ENCODE measurements around the gene MAP3K2.

DNA sequence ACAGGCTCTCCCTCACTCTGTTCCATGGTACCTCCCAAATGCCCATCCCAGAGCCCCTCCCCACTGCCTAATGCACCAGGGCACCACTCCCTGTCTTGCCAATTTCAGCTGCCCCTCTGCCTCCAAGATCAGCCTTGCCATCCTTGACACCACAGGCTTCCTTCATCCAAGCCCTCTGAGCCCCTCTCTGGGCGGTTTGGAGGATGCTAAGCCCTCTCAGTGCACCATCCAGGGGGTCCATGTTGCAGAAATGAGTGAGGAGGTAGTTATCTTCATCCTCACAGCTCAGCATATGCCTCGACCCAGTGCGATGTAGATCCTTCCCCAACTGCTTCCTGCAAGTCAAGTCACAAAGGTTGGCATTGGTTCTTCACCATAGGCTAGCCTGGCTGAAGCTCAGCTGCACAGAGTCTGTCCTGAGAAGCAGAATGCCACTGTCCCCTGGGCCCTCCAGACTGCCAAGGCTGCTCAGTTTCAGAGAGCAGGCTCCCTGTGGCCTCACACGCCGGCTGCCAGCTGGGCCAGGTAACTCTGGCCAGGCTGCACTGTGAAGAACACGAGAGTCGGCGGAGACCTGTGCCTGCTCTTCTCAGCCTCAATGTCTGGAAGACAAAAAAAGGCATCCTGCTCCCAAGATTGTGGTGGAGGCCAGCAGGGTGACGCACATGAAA, 9.9 kb upstream of the MAP3K2 start:
- TF ChIP-seq CTCF (IDR thresholded peaks at IDR 0.05) = no peak
- TF ChIP-seq POLR2A (IDR thresholded peaks at IDR 0.05) = no peak
